ENCODE results near the gene HMCN1. TPM values are rescaled to one million over a fixed set of nuclear protein-coding genes. Genes with fewer than 3 reads are reported as not detected.

Gene HMCN1
- total RNA-seq: 1.9 TPM

DNA sequence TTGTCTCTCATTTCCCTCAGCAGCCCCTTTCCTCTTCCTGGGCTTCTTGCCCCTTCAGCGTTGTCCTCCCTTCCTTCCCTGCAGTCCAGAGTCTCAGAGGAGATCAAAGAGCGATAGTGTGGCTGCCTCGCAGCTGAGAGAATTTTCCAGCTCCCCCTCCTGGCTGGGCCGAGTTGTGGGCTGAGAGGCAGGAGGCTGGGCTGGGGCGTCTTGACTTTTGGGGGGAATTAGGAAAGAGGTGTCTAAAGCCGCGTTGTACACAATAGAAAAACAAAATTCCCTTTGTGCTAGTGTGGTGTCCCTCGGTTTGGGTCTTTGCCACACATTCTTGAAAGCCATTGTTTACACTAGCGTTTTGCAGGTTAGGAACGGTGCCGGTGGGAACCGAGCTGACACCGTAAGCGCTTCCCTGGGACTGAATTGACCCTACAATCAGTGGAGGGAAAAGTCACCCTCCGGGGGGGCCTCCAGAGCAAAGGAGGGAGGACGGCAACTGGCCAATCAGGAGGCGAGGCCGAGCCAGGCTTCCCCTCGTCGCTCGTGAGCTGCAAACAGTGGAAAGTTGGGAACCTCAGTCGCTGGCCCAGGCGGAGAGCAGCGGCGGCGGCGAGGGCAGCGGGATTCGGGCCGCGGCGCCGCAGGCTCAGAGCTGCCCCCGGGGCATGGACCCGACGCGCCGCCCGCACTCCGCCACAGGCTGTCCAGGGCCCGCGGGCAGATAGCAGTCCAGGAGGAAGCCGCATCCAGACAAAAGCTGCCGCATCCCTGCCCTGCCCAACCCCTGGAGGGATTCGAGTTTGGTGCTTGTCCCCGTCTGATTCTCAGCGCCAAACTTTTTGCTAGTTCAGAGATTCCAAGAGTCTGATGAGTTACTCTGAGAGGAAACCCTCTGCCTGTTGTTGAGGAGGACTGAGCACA lies at the start of gene HMCN1:
HMCN1 (plus strand) TSS at position 574 of the 918 bp plus-strand sequence. CDS start 389 bp downstream, outside the sequence.
- ATAC-seq: peak; percentile 66

- no peak for ATAC-seq
Observed at GRCh38 chr1:185686821-185687778, 47.1 kb upstream of the HMCN1 start.

GRCh38 chr1:185690527-185690926 lies 43.7 kb upstream of the HMCN1 start:
- ATAC-seq: no peak

GRCh38 chr1:185693654-185694053 lies 40.5 kb upstream of the HMCN1 start:
- ATAC-seq: no peak

DNA sequence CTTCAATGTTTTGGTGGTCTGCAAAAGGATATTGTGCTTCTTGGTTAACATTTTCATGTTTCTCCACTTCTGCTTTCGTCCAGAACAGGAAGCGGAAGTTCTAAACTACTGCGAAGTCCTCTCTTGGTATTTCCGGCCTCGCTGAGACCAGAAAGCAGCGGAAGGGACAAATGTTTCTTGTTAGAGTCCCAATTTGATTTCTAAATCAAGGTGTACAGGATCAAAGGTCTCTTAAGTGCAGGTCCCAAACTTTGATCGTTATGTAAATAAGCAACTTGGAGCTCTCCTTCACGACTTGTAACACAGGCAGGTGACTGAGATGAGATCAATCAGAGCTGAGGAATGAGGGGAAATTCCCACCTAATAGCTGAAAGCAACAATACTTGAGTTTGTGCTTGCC lies 40.1 kb upstream of the HMCN1 start:
- no peak for ATAC-seq

DNA sequence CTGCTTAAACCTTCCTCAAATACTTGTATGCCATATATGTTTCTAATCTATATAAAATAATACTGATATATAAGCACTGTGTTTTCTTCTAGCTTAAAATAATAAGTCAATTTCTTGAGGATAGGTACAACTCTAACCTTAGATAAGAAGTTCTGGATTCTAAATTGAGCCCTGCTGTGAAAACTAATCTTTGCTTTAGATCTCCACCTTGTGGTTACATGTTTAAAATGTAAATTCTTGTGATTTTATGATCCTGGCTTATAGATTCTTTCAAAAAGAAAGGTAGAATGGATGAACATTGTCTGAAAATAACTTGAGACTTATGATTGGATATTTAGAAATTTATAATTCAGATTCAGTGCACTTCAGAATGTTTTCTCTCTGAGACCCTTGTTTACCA lies 38.9 kb upstream of the HMCN1 start:
- no peak for ATAC-seq

DNA sequence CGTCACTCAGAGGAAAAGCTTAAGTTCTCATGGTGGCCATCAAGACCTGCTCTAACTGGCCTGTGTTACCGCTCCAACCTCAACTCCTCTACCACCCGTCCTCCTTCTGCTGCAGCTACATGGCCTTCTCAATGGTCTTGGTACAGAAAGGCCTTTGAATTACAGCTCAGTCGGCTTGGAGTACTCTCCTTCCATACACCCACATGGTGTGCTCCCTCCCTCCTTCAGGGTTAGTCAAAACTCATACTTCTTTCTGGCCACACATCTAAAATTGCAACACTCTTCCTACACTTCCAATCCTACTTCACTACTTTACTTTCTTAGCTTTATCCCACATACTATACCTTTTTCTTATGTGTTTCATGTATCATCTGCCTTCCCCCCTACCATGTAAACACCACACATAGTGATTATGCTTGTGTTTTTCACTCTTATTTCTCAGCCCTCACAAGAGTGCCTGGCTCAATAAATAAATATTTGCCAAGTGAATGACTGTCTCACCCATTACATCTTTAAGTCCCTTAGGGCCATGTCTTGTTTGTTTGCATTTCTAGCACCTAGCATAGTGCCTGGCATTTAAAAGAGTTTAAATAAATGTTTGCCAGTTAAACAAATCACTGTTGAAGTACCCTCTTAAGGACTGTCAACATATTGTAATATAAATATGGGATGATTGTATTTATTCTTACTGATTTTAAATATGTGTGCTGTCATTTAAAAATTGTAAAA lies 37.6 kb upstream of the HMCN1 start:
- no peak for ATAC-seq

DNA sequence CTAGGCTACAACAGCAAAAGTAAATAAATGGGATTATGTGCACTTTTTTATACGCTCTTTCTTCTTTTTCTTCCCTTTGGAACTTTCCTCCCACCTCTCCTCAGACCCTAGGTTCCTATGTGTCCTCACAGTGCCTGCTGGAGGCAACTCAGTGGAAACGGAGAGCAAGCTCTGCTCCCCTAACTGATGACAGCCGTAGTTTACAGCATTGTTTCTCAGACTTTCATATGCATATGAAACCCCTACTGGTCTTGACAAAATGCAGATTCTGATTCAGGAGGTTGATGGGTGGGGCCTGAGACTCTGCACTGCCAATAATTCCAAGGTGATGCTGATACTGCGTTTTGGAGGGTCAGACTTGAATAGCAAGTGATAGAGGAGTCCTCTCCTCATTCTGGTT lies 34.3 kb upstream of the HMCN1 start:
- ATAC-seq: no peak

GRCh38 chr1:185701650-185702049 lies 32.5 kb upstream of the HMCN1 start:
- no peak for ATAC-seq

DNA sequence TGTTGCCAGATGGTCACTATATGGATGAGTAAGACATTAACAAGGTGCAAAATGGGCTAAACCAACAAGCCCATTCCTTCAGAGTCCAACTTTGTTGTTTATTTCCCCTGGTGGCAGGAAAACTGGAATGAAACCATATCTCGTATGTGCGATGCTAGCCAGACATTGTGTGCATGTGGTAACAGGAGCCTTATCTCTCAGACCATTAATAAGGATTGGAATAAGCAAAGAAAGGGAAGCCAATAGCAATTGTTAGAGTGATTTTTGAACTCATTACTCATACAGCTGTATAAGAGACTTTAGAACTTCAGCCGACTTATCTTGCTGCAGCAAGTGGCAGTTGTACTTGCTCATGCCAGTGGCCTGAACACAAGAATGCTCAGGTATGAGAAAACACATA lies 30.0 kb upstream of the HMCN1 start:
- no peak for ATAC-seq

DNA sequence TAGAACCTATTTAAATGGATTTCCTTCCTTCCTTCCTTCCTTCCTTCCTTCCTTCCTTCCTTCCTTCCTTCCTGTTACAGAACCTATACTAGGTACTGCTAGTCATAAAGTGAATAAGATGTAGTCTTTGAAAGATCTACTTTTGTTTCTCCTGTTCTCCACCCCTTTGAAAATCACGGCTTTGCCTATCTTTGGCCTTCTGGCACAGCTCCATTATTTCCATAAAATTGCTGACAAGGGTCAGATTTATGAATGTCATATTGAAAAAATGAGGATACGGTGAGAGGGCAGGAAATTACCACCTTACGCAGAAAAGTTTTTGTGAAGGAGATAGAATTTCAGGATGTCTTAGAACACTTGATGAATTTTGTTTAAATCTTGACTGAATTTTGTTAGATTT lies 18.1 kb upstream of the HMCN1 start:
- ATAC-seq: no peak

- ATAC-seq: peak; percentile 83
Observed at GRCh38 chr1:185719021-185719420, 15.2 kb upstream of the HMCN1 start.

GRCh38 chr1:185720633-185721272 lies 13.4 kb upstream of the HMCN1 start:
- no peak for ATAC-seq

DNA sequence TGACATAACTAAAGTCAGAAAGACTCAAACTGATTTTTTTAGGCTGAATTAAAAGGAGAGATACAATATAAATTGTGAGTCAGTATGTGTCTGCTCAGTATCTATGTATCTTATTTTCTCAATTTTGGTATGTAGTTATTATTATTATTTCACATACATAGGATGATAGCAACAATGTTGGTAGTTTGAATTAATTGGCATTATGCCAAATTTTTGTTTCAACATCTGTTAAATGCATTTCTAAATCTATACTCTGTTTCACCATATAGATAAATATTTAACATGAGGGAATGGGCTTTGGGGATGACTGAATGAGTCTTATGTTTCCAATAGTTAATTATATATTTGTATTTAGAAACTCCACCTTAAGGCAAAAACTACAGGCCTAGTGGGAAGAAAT lies 12.6 kb upstream of the HMCN1 start:
- no peak for ATAC-seq

DNA sequence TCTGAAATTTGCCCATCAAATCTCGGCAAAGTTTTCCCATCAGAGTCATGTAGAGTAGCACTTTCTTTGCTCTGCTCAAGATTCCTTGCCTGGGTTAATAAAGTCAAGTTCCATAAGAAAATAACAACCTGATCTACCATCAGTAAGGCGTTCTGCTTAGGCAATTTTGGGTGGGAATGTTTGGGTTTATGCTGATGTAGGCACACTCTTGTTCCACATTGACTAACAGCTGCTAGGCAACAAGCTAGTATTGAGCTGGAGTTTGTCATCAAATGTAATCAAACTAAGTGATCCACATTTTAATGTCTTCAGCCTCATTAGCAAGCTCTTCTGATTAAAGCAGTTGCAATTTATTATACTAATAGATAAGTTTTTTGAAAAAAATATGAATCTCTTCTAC lies 12.1 kb upstream of the HMCN1 start:
- no peak for ATAC-seq

DNA sequence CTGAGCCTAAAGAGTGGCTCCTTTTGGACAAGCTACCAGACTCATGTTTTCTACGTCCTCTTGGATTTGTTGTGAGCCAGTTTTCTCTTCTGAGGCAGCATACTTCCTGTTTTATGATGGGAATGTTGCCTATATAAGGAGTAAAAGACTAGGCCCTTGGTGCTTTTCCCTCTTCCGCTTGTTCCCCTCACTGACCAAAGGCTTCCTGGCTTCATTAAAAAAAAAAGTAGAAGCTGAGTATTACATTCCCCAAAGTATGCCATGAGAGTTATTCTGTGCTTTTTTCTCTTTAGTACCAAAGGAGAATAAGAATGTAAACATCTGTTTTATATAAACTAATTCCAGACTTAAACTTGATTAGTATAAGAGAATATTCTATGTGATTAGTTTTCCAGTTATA lies 6.5 kb upstream of the HMCN1 start:
- ATAC-seq: no peak

GRCh38 chr1:185731446-185731845 lies 2.7 kb upstream of the HMCN1 start:
- ATAC-seq: no peak

DNA sequence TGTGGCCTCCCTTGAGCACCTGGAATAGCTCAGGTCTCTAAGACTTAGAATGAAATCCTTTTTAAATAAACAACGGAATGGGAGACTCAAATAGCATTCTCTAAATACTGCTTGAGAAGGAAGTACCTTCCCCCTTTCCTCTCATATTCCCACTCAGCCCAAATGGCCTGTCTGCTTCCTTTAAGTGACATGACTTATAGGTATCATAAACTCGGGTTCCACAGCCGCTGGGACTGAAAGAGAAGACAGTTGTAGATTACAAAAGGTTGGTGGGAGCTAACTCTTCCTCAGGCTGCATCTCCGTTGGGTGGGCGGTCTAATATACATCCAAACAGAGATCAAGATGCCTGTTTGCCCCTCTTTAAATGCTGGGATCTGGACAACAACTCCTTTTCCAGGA lies 1.2 kb upstream of the HMCN1 start:
- no peak for ATAC-seq

DNA sequence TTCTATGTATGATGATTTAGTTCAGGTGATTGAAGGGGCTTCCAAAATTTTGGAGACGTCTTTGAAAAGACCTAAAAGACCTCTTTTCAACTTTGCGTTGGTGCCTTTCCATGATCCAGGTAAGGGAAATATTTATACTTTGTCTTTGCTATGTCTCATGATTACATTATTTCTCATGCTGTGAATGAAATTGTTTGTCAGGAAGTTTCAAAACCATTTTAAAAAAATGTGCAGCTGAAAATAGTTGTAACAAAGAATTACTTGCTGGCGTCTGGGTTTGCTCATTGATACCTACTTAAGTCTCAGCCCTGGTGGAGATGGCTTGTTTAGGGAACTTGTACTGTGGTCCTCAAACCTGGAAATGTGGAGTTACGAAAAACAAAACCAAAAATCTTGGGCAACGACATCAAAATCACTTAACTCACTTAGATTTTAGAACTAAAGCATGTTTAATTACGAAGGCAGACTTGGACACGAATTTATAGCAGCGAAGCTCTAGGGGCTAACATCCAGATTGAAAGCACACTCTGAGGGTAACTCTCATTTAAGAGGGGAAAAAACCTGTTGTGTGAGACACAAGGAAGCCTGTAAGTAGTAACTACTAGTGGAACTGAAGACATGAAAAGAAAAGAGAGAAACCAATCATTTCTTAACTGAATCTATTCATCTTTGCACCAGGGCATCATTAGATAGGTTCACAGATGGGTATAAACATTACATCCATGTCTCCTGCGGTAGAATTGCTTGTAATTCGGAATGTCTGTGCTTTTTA lies 924 bp downstream of the HMCN1 start:
- no peak for ATAC-seq

DNA sequence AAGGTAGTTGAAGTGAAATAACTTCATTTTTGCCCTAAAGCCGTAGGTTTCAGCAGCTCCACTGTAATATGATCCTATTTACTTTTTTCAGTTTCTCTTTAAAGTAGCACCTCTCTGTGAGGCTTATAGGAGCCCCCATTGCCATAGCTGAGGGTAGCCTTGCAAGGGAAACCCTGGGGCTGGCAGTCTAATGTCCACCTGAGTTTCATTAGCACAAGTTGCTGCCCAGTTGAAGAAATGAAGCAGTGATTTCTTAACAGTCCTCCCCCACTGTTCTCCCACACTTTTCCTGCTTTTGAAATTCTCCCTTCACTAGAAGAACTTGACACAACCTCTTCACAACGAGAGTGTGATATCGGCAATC lies 1.5 kb downstream of the HMCN1 start:
- no peak for ATAC-seq

DNA sequence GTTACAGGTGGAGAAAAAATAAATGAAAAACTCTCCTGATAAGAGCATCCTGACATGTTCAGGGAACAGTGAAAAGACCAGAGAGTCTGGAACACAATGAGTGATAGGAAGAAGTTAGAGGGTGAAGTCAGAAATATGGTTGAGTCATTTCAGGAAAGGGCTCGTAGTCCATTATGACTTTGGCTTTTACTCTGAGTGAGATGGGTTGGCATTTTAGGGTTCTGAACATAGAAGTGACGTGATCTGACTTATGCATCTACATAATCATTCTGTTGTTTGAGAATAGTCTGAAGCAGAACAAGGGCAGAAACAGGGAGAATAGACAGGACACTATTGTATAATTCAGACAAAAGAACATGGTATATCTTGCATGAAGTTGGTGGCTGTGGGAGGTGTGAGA lies 5.8 kb downstream of the HMCN1 start:
- no peak for ATAC-seq

DNA sequence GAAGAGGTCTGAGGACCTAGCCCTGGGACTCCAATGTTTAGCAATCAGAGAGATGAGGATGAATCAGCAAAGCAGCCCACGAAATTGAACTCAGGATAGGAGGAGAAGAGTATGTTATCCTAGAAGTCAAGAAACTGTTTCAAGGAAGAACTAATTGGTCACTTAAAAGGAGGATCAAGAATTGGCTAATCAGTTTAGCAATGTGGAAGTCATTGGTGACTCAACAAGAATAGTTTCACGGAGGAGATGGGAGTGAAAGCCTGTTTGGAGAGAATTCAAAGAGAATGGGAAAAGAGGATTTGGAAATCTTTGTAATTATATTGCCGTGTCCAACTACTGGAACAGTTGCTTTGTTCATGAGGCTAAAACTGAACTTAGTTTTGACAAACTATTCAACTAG lies 7.4 kb downstream of the HMCN1 start:
- ATAC-seq: no peak
